Caco-2 (cell line): Measurements from ENCODE around the gene RYK. TPM values are rescaled to one million over a fixed set of nuclear protein-coding genes. Genes with fewer than 3 reads are reported as not detected.

Experiments
- BruUV-seq: library from RNA; stranded (reverse); fragments of 400-500 nt; replicated peaks from 2 replicates; lab custom pipeline; 2021; lab: Mats Ljungman, UMichigan
- CTCF ChIA-PET: fragments of 300-600 bp; sonication (Branson Sonifier 250); formaldehyde crosslinking; loops from one replicate; lab custom pipeline; 2022; ENCODE audit warnings: antibody characterized with exemption; lab: Charles Lee
- POLR2A ChIA-PET: fragments of 300-600 bp; sonication (Branson Sonifier 250); formaldehyde crosslinking; loops from one replicate; lab custom pipeline; 2022; ENCODE audit warnings: antibody characterized with exemption; lab: Charles Lee
- DNase-seq, 2 experiments: peaks; one replicate each; pipeline versions ENCODE4 v3.0.0 to v3.0.0-alpha.2; 2020 to 2022
- H3K27me3 ChIP-seq: replicated peaks from 2 replicates; pipeline ENCODE4 v1.6.0; 2011; ENCODE audit warnings: low read length; ENCODE audit not compliant: control insufficient read depth, insufficient read depth
- H3K36me3 ChIP-seq: 2 replicates; pipeline ENCODE4 v1.5.1; 2011; ENCODE audit warnings: low read length; ENCODE audit not compliant: control insufficient read depth, insufficient read depth
- H3K4me1 ChIP-seq: fragments of 250-450 bp; sonication (Bioruptor Pico); 2 replicates; pipeline ENCODE4 v1.5.1; 2020; ENCODE audit warnings: mild to moderate bottlenecking
- H3K4me3 ChIP-seq: 2 replicates; pipeline ENCODE4 v1.5.1; 2011; ENCODE audit warnings: low read depth, mild to moderate bottlenecking, control low read depth, low read length
- H3K9me3 ChIP-seq: fragments of 250-450 bp; sonication (Bioruptor Pico); 2 replicates; pipeline ENCODE4 v1.5.1; 2020; ENCODE audit warnings: mild to moderate bottlenecking, moderate library complexity
- H3K27ac Mint-ChIP-seq: one replicate; pipeline ENCODE4 v1.8.0; 2022; ENCODE audit warnings: mixed read lengths; ENCODE audit not compliant: unreplicated experiment
- H3K27me3 Mint-ChIP-seq: one replicate; pipeline ENCODE4 v1.8.0; 2022; ENCODE audit warnings: mixed read lengths; ENCODE audit not compliant: insufficient read depth, unreplicated experiment
- H3K36me3 Mint-ChIP-seq: one replicate; pipeline ENCODE4 v1.8.0; 2022; ENCODE audit warnings: mild to moderate bottlenecking, mixed read lengths; ENCODE audit not compliant: insufficient read depth, unreplicated experiment
- H3K4me1 Mint-ChIP-seq: one replicate; pipeline ENCODE4 v1.8.0; 2022; ENCODE audit warnings: low read depth, mixed read lengths; ENCODE audit not compliant: unreplicated experiment
- H3K4me3 Mint-ChIP-seq: one replicate; pipeline ENCODE4 v1.8.0; 2022; ENCODE audit warnings: mild to moderate bottlenecking, moderate library complexity, mixed read lengths; ENCODE audit not compliant: unreplicated experiment
- H3K9me3 Mint-ChIP-seq: one replicate; pipeline ENCODE4 v1.8.0; 2022; ENCODE audit warnings: mixed read lengths; ENCODE audit not compliant: unreplicated experiment
- CTCF ChIP-seq, 2 experiments: fragments of 200-600 bp in 1 of 2; IDR thresholded peaks; 1 replicate in 1 of 2; 2 replicates in 1 of 2; pipeline versions ENCODE4 v1.5.1 to v1.8.0; 2011 to 2022; ENCODE audit warnings: antibody characterized with exemption in 1 of 2, control low read depth in 1 of 2, inconsistent platforms in 1 of 2, low read depth in 1 of 2, low read length in 1 of 2, mild to moderate bottlenecking in 1 of 2, moderate library complexity in 1 of 2; ENCODE audit not compliant: insufficient read depth in 1 of 2, severe bottlenecking in 1 of 2, unreplicated experiment in 1 of 2
- intact Hi-C: fragments of 100-400 bp; cut with micrococcal nuclease; formaldehyde crosslinking; loops from one replicate; pipeline ENCODE4 v1.10.0; 2022; ENCODE audit not compliant: unreplicated experiment
- total RNA-seq: library from RNA; stranded (reverse); gene quantifications from 2 replicates; pipeline ENCODE4 v1.2.3, GENCODE V29; 2022

RYK gene
- total RNA-seq, 1 experiment from 2014 or later, result 102 TPM

GRCh38 chr3:134235577-134236076, 15.0 kb downstream of the RYK start:
- H3K4me3 ChIP-seq, result no peak overlapping the region
- Mint-ChIP-seq H3K4me1 (peaks cover 56% of the 10 kb centered on the region), H3K27ac (no peak overlapping the region), H3K4me3 (no peak overlapping the region), H3K36me3 (no peaks in the 10 kb centered on the region), H3K27me3 (no peaks in the 10 kb centered on the region), H3K9me3 (no peaks in the 10 kb centered on the region)
- H3K27me3 ChIP-seq, result no peaks in the 10 kb centered on the region
- no peak for DNase-seq
- ChIA-PET CTCF (no interaction called here), POLR2A (no interaction called here)
- peaks cover 32% of the 10 kb centered on the region for H3K4me1 ChIP-seq
- no TSS peak for BruUV-seq
- no peaks in the 10 kb centered on the region for H3K9me3 ChIP-seq
- intact Hi-C loops, result no loop called here
- no peaks in the 10 kb centered on the region for H3K36me3 ChIP-seq
- TF ChIP-seq CTCF (IDR thresholded peaks at IDR 0.05; ENCODE audit: insufficient read depth in 1 of 2, low read depth in 1 of 2, low read length in 1 of 2, severe bottlenecking in 1 of 2, unreplicated experiment in 1 of 2), result no peak

GRCh38 chr3:134232951-134233350, 17.7 kb downstream of the RYK start:
- BruUV-seq, result no TSS peak
- H3K4me1 Mint-ChIP-seq, result peaks cover 44% of the 10 kb centered on the region
- H3K27ac Mint-ChIP-seq, result no peak overlapping the region
- no peaks in the 10 kb centered on the region for H3K9me3 Mint-ChIP-seq
- Histone ChIP-seq H3K27me3 (no peaks in the 10 kb centered on the region), H3K9me3 (no peaks in the 10 kb centered on the region), H3K4me3 (no peak overlapping the region), H3K4me1 (peaks cover 32% of the 10 kb centered on the region), H3K36me3 (no peaks in the 10 kb centered on the region)
- H3K4me3 Mint-ChIP-seq, result no peak overlapping the region
- ChIA-PET POLR2A (no interaction called here), CTCF (no interaction called here)
- intact Hi-C loops, result no loop called here
- H3K36me3 Mint-ChIP-seq, result no peaks in the 10 kb centered on the region
- no peak for DNase-seq
- H3K27me3 Mint-ChIP-seq, result no peaks in the 10 kb centered on the region
- TF ChIP-seq CTCF (IDR thresholded peaks at IDR 0.05; ENCODE audit: insufficient read depth in 1 of 2, low read depth in 1 of 2, low read length in 1 of 2, severe bottlenecking in 1 of 2, unreplicated experiment in 1 of 2), result no peak

GRCh38 chr3:134232151-134232550, 18.5 kb downstream of the RYK start:
- Mint-ChIP-seq H3K4me1 (peaks cover 36% of the 10 kb centered on the region), H3K9me3 (no peaks in the 10 kb centered on the region), H3K27ac (no peak overlapping the region), H3K27me3 (no peaks in the 10 kb centered on the region), H3K4me3 (no peak overlapping the region), H3K36me3 (no peaks in the 10 kb centered on the region)
- POLR2A ChIA-PET, result no interaction called here
- intact Hi-C loops, result no loop called here
- Histone ChIP-seq H3K4me1 (peaks cover 24% of the 10 kb centered on the region), H3K9me3 (no peaks in the 10 kb centered on the region), H3K4me3 (no peak overlapping the region), H3K27me3 (no peaks in the 10 kb centered on the region), H3K36me3 (no peaks in the 10 kb centered on the region)
- TF ChIP-seq CTCF (IDR thresholded peaks at IDR 0.05; ENCODE audit: insufficient read depth in 1 of 2, low read depth in 1 of 2, low read length in 1 of 2, severe bottlenecking in 1 of 2, unreplicated experiment in 1 of 2), result no peak
- no peak for DNase-seq
- CTCF ChIA-PET, result no interaction called here
- no TSS peak for BruUV-seq
